A172 (cell line): ENCODE data around the gene LIN28B. TPM values are rescaled to one million over a fixed set of nuclear protein-coding genes. Genes with fewer than 3 reads are reported as not detected.
"Not testable (repeated sequence)": the region's sequence is repeated elsewhere in the genome, so short reads cannot be mapped to it uniquely, and the experiment has no call there.

ENCODE experiments used
- DNase-seq: peaks from one replicate; pipeline ENCODE4 v3.0.0-alpha.2; 2015; ENCODE audit warnings: low spot score
- total RNA-seq: library from RNA; depleted of rRNA; stranded (reverse); fragments of >200 nt; shearing (Covaris generic); gene quantifications from 2 replicates; pipeline ENCODE4 v1.2.3, GENCODE V29; 2014; rRNA removed

The LIN28B gene
- not detected in 2 replicates for total RNA-seq

DNA sequence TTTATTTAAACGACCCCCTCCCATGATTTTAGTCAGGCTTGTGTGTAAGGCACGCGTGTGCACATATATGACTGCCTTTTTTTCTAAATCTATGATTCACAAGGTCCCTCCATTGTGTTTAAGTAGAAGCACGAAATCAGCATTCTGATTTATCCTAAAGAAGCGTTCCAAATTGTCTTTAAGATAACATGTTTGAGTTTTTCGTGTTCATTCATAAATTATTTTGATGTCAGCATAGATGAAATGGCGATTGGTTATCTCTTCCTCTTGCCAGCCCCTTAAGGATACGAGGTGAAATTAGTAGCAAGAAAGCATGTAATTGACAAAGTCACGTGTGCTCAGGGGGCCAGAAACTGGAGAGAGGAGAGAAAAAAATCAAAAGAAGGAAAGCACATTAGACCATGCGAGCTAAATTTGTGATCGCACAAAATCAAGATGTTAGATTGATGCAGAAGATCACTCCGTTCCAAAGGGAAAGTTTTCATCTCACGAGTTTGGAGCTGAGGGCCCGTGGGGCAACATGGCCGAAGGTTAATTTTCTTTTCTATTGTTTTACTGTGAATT is at the start of gene LIN28B:
TSS of gene LIN28B (plus strand) at position 377 of the 564 bp plus-strand sequence. CDS start at position 521, 144 bp downstream.
- DNase-seq, result no peak

DNA sequence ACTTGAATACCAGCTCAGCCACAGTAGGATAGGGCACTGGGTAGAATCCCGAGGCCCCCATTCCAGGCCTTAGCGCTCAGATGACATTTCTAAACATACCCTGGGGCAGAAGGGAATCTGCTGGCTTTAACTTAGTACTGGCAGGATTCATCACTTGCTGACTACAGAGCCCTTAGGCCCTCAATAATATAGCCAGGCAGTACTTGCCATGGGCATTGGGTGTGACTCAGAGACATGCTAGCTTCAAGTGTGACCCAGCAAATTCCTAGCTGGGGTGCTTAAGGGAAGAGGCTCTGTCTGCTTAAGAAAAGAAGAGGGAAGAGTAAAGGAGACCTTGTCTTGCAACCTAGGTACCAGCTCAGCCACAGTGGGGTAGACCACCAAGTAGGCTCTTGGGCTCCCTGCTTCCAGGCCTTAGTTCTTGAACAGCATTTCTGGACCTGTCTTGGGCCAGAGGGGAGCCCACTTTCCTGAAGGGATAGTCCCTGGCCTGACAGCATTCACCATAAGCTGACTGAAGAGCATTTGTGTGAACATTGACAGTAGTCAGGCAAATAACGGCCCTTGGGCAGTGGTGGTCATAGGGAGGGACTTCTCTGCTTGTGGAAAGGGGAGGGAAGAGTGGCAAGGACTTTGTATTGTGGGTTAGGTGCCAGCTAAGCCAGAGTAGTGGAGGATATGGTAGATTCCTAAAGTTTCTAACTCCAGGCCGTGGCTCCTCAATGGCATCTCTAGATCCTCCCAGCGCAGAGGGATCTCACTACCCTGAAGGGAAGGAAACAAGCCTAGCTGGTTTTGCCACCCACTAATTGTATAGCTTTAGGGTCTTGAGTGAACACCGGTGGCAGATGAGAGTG is 48.6 kb upstream of the LIN28B start:
- DNase-seq, result no peak

- no peak for DNase-seq
Observed at GRCh38 chr6:104908888-104909525, 47.9 kb upstream of the LIN28B start.

DNA sequence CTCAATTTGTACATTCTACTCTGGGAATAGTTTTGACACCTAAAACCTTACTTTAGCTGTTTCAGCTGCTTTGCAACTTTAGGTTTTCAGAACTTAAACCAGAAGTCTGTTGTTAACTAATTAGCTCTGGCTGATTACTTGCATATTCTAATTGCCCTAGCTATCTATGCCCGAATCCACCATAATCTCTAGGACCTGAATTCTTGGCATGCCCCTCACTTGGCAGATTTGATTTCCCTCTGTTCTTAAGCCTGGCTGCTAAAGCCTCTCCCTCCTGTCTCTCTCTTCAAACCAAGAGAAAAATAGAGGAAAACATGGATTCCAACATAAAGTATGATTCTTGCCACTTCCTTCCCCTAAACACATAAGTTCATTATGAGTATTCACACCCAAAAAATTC is 35.0 kb upstream of the LIN28B start:
- no peak for DNase-seq

GRCh38 chr6:104928141-104928540 is 28.8 kb upstream of the LIN28B start:
- DNase-seq, result no peak

GRCh38 chr6:104929353-104929752 is 27.6 kb upstream of the LIN28B start:
- no peak for DNase-seq

GRCh38 chr6:104930939-104931338 is 26.0 kb upstream of the LIN28B start:
- DNase-seq, result no peak

DNA sequence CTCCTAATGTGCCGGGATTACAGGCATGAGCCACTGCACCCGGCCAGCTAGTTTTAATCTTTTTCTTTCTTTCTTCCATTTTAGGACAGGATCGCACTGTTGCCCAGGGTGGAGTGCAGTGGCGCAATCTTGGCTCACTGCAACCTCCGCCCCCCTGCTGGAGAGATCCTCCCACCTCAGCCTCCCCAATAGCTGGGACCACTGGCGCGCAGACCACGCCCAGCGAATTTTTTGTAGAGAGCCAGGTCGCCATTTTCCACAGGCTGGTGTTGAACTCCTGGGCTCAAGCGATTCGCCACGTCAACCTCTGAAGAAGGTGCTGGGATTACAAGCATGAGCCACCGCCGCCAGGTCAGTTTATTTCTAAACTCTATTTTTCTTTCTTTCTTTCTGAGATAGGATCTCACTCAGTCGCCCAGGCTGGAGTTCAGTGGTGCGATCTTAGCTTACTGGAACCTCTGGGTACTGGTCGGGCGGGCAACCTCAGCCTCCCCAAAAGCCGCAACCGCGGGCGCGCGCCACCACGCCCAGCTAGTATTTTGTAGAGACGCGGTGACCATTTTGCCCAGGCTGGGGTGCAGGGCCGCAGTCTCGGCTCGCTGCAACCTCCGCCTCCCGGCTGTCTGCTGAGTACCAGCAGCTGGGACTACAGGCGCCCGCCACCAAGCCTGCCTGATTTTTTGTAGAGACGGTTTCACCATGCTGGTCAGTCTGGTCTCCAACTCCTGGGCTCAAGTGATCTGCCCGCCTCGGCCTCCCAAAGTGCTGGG is 20.0 kb upstream of the LIN28B start:
- DNase-seq, result no peak

- no peak for DNase-seq
Observed at GRCh38 chr6:104940238-104940892, 16.5 kb upstream of the LIN28B start.

- DNase-seq, result no peak
Observed at GRCh38 chr6:104940893-104941728, 15.8 kb upstream of the LIN28B start.

DNA sequence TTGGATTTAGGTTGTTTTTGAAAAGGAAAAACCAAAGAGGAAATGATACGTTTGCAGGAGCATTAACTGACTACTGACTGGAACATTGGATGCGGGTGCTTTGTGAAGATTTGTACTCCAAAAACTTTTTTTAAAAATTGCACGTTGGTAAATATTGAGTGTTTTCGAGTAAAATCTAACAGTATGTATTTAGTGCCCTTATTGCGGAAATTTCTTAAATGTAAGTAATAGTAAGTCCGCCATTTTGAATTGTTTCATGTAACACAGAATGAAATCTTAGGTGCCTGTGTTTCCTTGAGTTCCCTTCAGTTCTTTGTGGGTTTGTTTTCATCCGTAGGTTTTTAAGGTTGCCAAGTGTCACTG is 15.2 kb upstream of the LIN28B start:
- no peak for DNase-seq

- peak; percentile 23 for DNase-seq
Observed at GRCh38 chr6:104943781-104944180, 13.1 kb upstream of the LIN28B start.

DNA sequence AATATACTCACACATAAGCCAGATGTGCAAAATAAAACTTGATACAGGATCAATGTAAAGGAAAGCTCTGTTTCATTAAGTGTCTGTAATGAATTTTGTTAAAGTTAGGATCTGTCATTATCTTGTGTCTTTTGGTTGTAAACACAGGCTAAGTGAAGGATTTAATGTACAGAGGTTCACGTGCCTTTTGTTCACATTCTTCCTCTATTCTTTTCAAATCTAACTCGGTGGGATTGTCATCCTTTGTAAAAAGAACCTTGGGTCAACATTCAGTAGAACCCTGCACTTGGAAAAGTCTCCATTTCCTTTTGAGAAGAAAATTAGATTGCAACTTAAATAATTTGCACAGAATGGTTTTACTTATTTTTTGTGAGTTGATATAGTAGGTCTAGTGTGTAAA is 7.7 kb upstream of the LIN28B start:
- no peak for DNase-seq

GRCh38 chr6:104951677-104952076 is 5.2 kb upstream of the LIN28B start:
- DNase-seq, result no peak

DNA sequence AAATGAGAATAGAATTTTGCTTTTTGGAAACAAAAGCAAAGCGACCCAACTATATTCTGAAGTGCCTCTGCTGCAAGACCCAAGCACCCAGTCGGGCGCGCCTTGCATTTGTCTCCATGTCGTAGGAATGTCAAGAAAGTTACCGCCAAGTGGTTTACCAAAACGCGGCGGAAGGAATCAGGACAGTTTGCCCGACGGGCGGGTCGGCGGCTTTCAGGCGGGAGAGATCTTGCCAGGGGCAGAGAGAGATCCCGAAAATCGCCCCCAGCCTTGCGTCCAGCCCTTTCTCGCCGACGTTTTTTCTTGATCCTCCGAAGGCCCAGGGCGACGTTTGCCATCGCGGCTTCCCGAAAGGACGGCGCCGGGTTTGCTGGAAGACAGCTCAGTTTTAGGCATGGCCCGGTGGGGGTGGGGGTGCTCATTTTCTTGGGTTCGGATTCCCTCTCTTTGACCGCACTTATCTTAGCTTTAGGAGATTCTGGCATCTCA is 4.0 kb upstream of the LIN28B start:
- no peak for DNase-seq

DNA sequence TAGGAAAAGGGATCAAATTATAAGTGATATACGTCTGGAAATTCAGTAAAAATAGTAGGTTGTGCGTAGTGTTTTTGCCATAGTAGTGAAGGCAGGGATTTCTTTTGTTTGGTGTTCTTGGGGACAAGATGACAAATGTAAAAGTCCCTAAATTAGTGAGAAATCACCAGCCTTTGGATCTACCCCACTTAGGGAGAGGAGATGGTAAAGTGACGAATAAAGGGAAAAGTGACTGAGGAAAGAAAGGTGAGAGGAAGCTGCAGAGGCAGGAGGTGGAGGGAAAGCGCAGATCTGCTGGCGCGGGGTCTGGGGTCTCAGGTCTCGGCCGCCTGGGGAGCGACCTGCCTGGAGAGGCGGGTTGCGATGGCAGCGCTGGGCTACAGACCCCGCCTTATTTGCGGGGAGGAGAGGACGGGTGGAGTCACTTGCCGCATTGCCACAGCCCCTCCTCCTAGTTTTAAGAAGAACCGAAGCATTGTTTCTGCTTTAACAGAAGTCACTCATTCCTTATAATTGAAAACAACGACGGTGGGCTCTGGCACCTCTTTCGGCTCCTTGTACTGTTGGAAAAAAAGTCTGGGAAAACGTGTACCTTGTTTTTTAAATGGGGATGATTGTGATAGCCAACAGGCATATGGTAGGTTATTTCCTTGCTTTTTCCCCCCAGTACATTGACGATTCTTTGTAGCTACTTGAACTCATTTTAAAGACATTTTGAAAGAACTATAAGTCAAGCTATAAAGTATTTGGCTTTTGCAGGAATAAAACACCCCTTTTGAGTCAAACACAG is 3.3 kb upstream of the LIN28B start:
- not testable (repeated sequence) for DNase-seq

- DNase-seq, result no peak
Observed at GRCh38 chr6:104954190-104954797, 2.6 kb upstream of the LIN28B start.

GRCh38 chr6:104955491-104955890 is 1.4 kb upstream of the LIN28B start:
- no peak for DNase-seq
